SU-DHL-6 (cell line): ENCODE data around the gene TBCA.

Experiments
- H2AFZ ChIP-seq: fragments of 200-600 bp; sonication (generic); 2 replicates; pipeline ENCODE4 v1.6.1; 2014; ENCODE audit warnings: low read depth, mild to moderate bottlenecking, moderate library complexity, mixed read lengths, antibody characterized with exemption, low read length; ENCODE audit not compliant: severe bottlenecking
- H3F3A ChIP-seq: fragments of 200-600 bp; shearing (Covaris generic); 2 replicates; pipeline ENCODE4 v1.6.0; 2016; ENCODE audit warnings: antibody characterized with exemption, mild to moderate bottlenecking; ENCODE audit not compliant: insufficient read depth
- H3K27ac ChIP-seq: fragments of 200-600 bp; sonication (generic); 2 replicates; pipeline ENCODE4 v1.5.1; 2016; ENCODE audit warnings: low read depth, mild to moderate bottlenecking, low read length, moderate library complexity, mixed read lengths
- H3K27me3 ChIP-seq: fragments of 200-600 bp; sonication (generic), shearing (Covaris generic); 2 replicates; pipeline ENCODE4 v1.6.0; 2014; ENCODE audit warnings: mild to moderate bottlenecking, low read length
- H3K36me3 ChIP-seq: fragments of 200-600 bp; sonication (generic); 2 replicates; pipeline ENCODE4 v1.6.1; 2014; ENCODE audit warnings: mild to moderate bottlenecking, low read length, mixed read lengths
- H3K4me2 ChIP-seq: fragments of 300-600, 200-600 bp; shearing (Covaris generic), sonication (generic); 2 replicates; pipeline ENCODE4 v1.6.0; 2014; ENCODE audit warnings: low read length, low read depth, mild to moderate bottlenecking; ENCODE audit not compliant: poor library complexity, severe bottlenecking
- H3K4me3 ChIP-seq: fragments of 200-600 bp; sonication (generic); 2 replicates; pipeline ENCODE4 v1.5.1; 2014; ENCODE audit warnings: antibody characterized with exemption, low read length, mild to moderate bottlenecking, mixed read lengths; ENCODE audit not compliant: insufficient read depth, poor library complexity, severe bottlenecking
- H3K79me2 ChIP-seq: fragments of 200-600 bp; sonication (generic); 2 replicates; pipeline ENCODE4 v1.6.1; 2014; ENCODE audit warnings: mild to moderate bottlenecking, low read length, moderate library complexity; ENCODE audit not compliant: insufficient read depth
- H3K9ac ChIP-seq: fragments of 200-600 bp; sonication (generic); 2 replicates; pipeline ENCODE4 v1.7.0; 2014; ENCODE audit warnings: mild to moderate bottlenecking, low read length
- H3K9me2 ChIP-seq: fragments of 200-600 bp; sonication (generic); replicated peaks from 2 replicates; pipeline ENCODE4 v1.6.1; 2014; ENCODE audit warnings: low read length; ENCODE audit not compliant: insufficient read depth
- H3K9me3 ChIP-seq: fragments of 200-600 bp; sonication (generic); 2 replicates; pipeline ENCODE4 v1.6.1; 2014; ENCODE audit warnings: low read length, mixed read lengths; ENCODE audit not compliant: insufficient read depth
- H4K20me1 ChIP-seq: fragments of 200-600 bp; sonication (generic); 2 replicates; pipeline ENCODE4 v1.6.1; 2014; ENCODE audit warnings: low read depth, mild to moderate bottlenecking, antibody characterized with exemption, low read length, moderate library complexity, mixed read lengths
- EZH2phosphoT487 ChIP-seq: fragments of 200-600 bp; sonication (generic), shearing (Covaris generic); conservative IDR thresholded peaks from 2 replicates; pipeline ENCODE4 v1.6.1; 2018; ENCODE audit warnings: mild to moderate bottlenecking, antibody characterized with exemption, low read length, moderate library complexity, mixed read lengths
- TF ChIP-seq, protein P1 (sequence below): fragments of 200-600 bp; sonication (generic); IDR thresholded peaks from one replicate; pipeline ENCODE4 v1.5.1; 2017; ENCODE audit warnings: antibody characterized with exemption, mild to moderate bottlenecking, low read length, moderate library complexity; ENCODE audit not compliant: insufficient read depth, poor library complexity, severe bottlenecking

TBCA gene

DNA sequence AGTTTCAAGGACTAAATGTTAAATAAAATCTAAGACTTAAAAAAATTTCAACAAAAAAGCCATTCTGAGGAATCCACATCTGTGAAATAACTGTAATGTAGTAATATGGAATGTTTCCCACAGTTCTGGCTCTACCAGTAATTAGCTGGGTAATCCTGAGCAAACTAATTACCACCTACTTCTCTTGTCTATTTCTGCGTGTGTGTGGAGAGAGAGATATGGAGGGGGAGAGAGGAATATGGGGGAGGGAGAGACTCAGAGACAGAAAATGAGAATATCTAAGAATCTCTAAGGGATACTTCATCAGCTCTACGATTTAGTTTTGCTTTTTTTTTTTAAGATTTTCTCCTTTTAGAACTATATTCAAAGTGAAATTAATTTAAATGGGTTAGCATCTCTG lies 28.0 kb downstream of the TBCA start:
- Histone ChIP-seq H3K27me3 (no peaks in the 10 kb centered on the region), H3K9me2 (no peaks in the 10 kb centered on the region), H3F3A (0 out of 2 replicates have a peak, but pooled peaks cover 5% of the 10 kb centered on the region), H4K20me1 (peaks cover 38% of the 10 kb centered on the region), H2AFZ (no peak overlapping the region), H3K27ac (no peak overlapping the region), H3K4me3 (no peak overlapping the region), H3K9me3 (no peaks in the 10 kb centered on the region), H3K79me2 (peaks cover 92% of the 10 kb centered on the region), H3K36me3 (no peaks in the 10 kb centered on the region), H3K9ac (no peak overlapping the region), H3K4me2 (no peak overlapping the region)
- TF ChIP-seq, protein P1, sequence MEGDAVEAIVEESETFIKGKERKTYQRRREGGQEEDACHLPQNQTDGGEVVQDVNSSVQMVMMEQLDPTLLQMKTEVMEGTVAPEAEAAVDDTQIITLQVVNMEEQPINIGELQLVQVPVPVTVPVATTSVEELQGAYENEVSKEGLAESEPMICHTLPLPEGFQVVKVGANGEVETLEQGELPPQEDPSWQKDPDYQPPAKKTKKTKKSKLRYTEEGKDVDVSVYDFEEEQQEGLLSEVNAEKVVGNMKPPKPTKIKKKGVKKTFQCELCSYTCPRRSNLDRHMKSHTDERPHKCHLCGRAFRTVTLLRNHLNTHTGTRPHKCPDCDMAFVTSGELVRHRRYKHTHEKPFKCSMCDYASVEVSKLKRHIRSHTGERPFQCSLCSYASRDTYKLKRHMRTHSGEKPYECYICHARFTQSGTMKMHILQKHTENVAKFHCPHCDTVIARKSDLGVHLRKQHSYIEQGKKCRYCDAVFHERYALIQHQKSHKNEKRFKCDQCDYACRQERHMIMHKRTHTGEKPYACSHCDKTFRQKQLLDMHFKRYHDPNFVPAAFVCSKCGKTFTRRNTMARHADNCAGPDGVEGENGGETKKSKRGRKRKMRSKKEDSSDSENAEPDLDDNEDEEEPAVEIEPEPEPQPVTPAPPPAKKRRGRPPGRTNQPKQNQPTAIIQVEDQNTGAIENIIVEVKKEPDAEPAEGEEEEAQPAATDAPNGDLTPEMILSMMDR, result no peak
- no peak for TF ChIP-seq EZH2phosphoT487

DNA sequence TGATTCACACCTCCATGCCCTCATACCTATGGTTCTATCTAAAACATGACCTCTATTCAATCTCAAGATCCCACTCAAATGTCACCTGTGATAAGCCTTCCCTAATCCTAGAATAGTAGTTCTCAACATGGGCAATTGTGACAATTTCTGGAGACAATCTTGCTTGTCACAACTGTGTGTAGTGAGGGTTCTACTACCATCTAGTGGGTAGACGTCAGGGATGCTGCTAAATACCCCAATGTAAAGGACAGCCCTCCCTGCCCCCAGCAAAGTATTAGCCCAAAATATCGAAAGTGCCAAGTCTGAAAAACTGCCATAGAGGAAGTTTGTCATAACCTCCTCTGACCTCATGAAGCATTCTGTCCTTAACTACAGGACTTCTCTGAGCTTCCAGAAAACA lies 32.0 kb downstream of the TBCA start:
- peaks cover 37% of the 10 kb centered on the region; the same call in 1 of the 2 replicates for H4K20me1 ChIP-seq
- no peak overlapping the region for H3K4me2 ChIP-seq
- no peaks in the 10 kb centered on the region for H3K36me3 ChIP-seq
- H3K9ac ChIP-seq, result no peak overlapping the region
- peaks cover 94% of the 10 kb centered on the region for H3K79me2 ChIP-seq
- no peaks in the 10 kb centered on the region for H3K9me2 ChIP-seq
- H2AFZ ChIP-seq, result no peak overlapping the region
- TF ChIP-seq EZH2phosphoT487, result no peak
- TF ChIP-seq, protein P1, result no peak
- H3F3A ChIP-seq, result 0 out of 2 replicates have a peak, but pooled peaks cover 2% of the 10 kb centered on the region
- no peaks in the 10 kb centered on the region for H3K9me3 ChIP-seq
- no peaks in the 10 kb centered on the region for H3K27me3 ChIP-seq
- no peak overlapping the region for H3K27ac ChIP-seq
- no peak overlapping the region for H3K4me3 ChIP-seq

DNA sequence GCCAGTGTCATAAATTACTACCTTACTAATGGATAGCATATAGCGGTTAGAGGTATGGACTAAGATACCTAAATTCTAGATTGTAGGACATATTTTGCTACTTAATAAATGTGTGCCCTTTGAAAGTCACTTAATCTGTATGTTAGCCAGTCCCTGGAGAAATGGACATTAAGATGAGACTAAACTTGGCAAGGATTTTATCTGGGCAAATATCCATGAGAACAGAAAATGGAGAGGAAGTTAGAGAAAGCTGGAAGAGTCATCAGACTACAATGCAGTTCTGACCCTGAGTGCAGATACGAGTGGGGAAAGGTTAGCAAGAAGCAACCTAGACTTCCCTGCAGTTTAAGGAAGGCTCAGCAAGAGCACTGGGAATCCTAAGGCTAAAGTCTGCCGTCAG lies 33.0 kb downstream of the TBCA start:
- Histone ChIP-seq H3K9me2 (no peaks in the 10 kb centered on the region), H3K79me2 (peaks cover 93% of the 10 kb centered on the region), H3K9ac (no peak overlapping the region), H3K4me3 (no peak overlapping the region), H3K27me3 (no peaks in the 10 kb centered on the region), H3F3A (no peaks in the 10 kb centered on the region), H2AFZ (no peak overlapping the region), H3K27ac (no peak overlapping the region), H3K9me3 (no peaks in the 10 kb centered on the region), H3K4me2 (no peak overlapping the region), H3K36me3 (no peaks in the 10 kb centered on the region), H4K20me1 (peaks cover 29% of the 10 kb centered on the region; the same call in 1 of the 2 replicates)
- TF ChIP-seq, protein P1, result no peak
- TF ChIP-seq EZH2phosphoT487, result no peak
